HEK293T (cell line): ENCODE measurements around the gene GRAMD4.

Experiments used
- BHLHE40 ChIP-seq: fragments of 450-650 bp; IDR thresholded peaks from 2 replicates; pipeline ENCODE4 v1.6.1; 2016; ENCODE audit warnings: mild to moderate bottlenecking, moderate library complexity, borderline replicate concordance
- ELF4 ChIP-seq: fragments of 450-650 bp; IDR thresholded peaks from 2 replicates; pipeline ENCODE4 v1.6.1; 2017; ENCODE audit warnings: antibody characterized with exemption
- L3MBTL2 ChIP-seq: fragments of 450-650 bp; conservative IDR thresholded peaks from 2 replicates; pipeline ENCODE4 v1.6.1; 2016; ENCODE audit warnings: mild to moderate bottlenecking
- NFRKB ChIP-seq: fragments of 450-650 bp; IDR thresholded peaks from 2 replicates; pipeline ENCODE4 v1.6.1; 2016; ENCODE audit warnings: mild to moderate bottlenecking, moderate library complexity
- SUZ12 ChIP-seq: fragments of 450-650 bp; IDR thresholded peaks from 2 replicates; pipeline ENCODE4 v1.6.1; 2016; ENCODE audit warnings: mild to moderate bottlenecking
- ZNF384 ChIP-seq: fragments of 450-650 bp; IDR thresholded peaks from 2 replicates; pipeline ENCODE4 v1.6.1; 2016

- TF ChIP-seq ELF4 (no peak), SUZ12 (no peak), ZNF384 (no peak), BHLHE40 (no peak), NFRKB (no peak), L3MBTL2 (no peak)
Measured at GRCh38 chr22:46593211-46593681, 26.9 kb upstream of the GRAMD4 start.
